GM18520 (cell line): ENCODE data around the gene CRYGC.
"Not testable (repeated sequence)": the region's sequence is repeated elsewhere in the genome, so short reads cannot be mapped to it uniquely, and the experiment has no call there.

Experiments used
- ATAC-seq: cut with Tn5 transposase; IDR thresholded peaks from one replicate; pipeline ENCODE4 v1.9.1; 2021; ENCODE audit not compliant: unreplicated experiment

Gene CRYGC

GRCh38 chr2:208138334-208138733 lies 8.7 kb upstream of the CRYGC start:
- ATAC-seq = not testable (repeated sequence)

DNA sequence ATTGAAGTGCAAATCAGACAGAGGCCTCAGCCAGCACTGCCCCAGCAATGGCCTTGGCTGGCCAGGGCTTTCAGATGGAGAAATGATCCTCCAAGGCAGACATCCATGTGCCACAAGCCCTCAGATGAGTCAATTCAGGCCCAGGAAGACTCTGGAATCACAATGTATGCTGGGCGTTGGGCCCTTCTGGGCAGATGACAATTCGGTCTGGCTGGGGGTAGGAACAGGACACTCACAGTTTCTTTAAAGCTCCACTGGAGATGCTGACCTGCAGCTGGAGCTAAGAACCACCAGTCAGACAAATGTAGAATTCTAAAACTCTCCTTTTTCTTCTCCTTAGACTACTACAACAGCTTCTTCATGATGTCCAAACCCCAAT lies 7.1 kb upstream of the CRYGC start:
- ATAC-seq = no peak

DNA sequence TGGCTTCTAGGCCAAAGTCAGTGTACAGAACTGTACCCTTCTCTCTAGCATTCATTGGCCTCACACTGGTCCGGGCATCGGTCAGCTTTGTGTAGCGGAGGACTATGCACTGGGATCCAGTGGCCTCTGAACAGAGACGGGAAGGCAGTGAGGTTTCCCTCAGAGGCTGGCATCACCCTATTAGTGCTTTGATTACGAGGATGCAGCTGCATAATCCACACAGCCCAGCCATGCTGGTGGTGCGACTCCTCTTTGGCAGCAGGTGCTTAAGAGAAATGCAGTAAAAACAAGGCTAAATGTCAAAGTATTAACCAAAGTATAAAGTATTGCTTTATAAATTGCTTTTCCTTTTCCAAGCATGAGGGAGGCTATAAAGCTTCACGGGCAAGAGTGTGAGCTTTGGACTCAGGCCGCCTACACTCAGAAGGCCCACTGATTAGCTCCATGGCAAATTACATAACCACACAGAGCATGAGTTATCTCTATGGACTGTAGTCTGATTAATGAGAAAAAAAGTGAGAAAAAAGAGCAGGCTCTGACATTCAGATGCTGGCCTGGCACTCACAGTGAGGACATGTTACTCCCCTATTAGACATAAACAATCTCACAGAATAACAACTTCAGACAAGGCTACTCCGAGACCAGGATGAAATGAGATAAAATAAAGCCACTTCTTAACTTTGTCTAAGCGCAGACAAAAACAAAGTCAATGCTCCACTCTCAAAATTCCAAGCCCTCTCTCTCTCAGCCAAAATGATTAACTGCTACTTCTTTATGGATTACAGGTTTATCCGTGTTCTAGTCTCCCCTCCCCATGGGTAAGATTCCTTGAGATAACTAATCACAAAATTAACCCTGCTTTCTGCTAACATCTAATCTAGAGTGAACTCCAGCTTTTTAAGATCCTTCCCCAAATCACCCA lies 6.4 kb upstream of the CRYGC start:
- no peak for ATAC-seq

DNA sequence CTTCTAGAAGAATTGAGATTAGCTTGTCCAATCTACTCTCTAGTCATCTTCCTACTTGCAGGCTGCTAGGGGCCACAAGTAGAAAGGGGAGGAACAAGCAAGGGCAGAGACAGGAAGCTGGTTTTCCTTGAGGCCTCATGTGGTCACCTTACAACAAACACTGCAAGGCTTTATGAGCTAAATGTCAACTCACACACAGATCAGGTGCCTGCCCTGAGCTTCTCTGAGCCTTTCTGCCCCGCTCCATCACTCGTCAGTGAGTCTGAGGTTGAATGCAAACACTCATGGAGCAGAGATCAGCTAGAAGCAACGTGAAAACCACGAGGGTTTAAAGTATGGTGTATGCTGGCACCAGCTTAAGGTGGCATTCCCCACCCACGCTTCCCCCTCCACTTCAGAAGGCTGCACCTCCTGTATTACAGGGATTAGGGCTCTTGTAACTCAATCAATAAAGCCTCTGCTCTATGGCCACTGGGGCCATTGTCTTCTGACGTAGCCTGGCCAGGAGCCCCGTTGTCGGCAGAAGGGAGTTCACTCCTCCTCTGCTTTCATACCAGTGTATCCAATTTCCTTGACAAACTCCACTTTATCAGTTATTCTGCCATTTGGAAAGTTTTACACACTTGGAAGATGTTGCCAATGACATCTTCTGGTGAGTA lies 5.4 kb upstream of the CRYGC start:
- no peak for ATAC-seq

- ATAC-seq = no peak
Measured at GRCh38 chr2:208130712-208131110, 1.1 kb upstream of the CRYGC start.

GRCh38 chr2:208128136-208128535 lies 1.5 kb downstream of the CRYGC start:
- ATAC-seq = no peak

DNA sequence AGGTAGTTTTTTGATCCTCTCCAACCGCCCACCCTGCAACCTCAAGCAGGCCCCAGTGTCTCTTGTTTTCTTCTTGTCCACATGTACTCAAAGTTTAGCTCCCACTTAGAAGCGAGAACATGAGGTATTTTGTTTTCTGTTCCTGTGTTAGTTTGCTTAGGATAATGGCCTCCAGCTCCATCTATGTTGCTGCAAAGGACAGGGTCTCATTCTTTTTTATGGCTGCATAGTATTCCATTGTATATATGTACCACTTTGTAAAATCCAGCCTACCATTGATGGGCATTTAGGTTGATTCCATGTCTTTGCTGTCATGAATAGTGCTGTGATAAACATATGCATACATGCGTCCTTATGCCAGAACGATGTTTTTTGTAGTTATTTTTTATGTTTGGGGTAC lies 2.5 kb downstream of the CRYGC start:
- no peak for ATAC-seq

- no peak for ATAC-seq
Measured at GRCh38 chr2:208125251-208125650, 4.4 kb downstream of the CRYGC start.

- not testable (repeated sequence) for ATAC-seq
Measured at GRCh38 chr2:208124013-208124715, 5.5 kb downstream of the CRYGC start, which contains the start of gene CRYGD. Gene CRYGD (minus strand): TSS chr2:208124524. CDS start chr2:208124473, 51 bp downstream.

DNA sequence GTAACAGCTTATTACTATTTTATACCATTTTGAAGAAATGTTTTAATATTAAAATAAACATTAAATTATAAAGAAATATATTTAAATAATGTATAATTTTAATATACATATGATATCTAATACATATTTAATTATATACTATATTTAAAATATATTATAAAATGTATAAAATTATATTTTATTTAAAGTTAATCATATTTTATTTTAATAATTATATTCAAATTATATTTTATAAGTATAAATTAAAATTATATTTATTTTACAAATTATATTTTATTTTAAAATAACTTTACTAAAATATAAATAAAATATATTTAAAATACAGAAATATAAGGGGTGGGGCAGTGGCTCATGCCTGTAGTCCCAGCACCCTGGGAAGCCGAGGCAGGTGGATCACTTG lies 7.4 kb downstream of the CRYGC start:
- ATAC-seq = no peak

DNA sequence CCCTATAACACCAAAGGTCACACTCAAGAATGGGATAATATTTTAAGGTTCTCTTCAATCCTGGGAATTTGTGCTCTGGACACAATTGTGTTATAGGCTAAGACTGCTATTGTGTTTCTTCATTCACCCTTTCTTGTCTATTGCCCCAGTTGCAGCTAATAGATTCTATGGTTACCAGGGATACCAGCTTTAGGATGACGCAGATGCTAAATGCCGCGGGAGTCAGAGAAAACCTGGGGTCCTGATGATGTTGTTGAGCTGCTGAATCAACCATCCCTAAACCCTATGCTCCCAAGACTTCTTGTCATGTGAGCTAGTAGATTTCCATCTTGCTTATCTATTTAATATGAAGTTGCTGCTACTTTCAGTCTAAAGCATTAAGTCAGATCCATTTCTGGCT lies 10.7 kb downstream of the CRYGC start:
- ATAC-seq = no peak

- not testable (repeated sequence) for ATAC-seq
Measured at GRCh38 chr2:208117390-208117789, 12.2 kb downstream of the CRYGC start.

DNA sequence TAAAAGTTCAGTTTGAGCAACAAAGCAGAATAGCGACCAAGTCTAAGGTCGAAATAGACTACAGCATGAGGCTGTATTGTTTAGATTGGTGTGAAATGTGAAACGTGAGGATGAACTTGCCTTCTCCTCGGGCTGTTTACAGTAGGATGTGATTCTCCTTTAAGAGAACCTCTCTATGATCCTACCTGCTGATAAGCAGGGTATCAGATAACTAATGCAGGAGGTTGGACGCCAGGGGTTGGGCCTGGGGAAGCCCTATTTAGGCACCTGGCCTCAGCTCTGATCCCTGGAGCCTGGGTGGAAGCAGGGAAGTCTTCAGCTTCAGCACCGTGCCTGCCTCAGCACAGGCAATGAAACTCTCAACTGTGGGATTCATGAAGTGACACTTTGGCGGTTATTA lies 16.7 kb downstream of the CRYGC start:
- no peak for ATAC-seq

DNA sequence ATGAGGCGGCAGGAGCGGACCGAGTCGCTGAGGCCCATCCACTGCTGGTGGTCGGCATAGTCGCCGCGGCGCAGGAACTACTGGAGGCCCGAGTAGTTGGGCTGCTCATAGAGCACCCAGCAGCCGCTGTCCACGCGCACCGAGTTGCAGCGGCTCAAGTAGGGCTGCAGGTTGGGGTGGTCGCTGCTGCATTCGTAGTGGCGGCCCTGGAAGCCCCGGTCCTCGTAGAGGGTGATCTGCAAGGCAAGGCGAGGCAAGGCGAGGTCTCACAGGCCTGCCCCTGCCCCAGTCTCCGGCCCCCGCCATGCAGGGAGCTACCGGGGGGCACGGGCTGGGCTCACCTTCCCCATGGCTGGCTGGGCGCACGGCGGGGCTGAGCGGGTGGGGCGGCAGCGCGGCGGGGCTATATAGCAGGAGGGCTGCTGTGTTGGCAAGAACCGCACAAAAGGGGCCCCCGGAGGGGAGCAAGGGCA lies 17.3 kb downstream of the CRYGC start:
- ATAC-seq = not testable (repeated sequence)

- no peak for ATAC-seq
Measured at GRCh38 chr2:208103616-208104015, 26.0 kb downstream of the CRYGC start.

DNA sequence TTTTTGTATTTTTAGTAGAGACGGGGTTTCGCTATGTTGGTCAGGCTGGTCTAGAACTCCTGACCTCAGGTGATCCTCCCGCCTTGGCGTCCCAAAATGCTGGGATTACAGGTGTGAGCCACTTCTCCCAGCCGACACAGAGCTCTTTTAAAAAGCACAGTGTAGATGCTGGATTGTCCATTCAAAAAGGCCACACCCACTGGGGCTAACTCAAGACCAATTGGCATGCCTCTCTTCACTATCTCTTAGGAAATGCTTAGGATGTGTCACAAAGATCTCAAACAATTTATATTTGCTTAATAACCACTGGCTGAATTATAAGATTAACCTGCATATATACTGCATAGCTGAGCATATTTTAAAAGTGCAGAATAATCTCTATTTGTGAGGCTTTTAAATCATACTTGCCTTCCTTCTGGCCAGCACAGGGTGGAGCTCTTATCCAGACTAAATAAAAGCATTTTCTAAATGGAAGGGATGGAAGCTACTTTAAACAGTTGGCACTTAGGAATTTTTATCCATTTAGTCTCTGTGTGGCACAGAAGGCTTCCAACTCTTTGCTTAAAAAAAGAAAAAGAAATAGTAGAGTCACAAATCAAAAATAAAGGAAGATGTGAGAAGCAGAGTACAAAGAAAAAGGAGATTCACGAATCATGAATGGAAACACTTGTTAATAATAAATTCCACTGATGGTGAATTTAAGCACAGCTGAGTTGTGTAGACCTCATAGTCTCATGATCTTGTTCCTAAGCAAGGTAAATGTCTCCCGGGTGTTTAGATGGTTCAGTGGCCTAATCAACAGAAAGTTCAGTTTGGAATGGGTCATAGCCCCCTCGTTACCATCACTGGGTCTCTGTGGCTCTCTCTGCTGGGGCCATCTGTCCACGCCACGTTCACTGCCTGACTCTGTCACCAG lies 27.7 kb downstream of the CRYGC start:
- no peak for ATAC-seq

DNA sequence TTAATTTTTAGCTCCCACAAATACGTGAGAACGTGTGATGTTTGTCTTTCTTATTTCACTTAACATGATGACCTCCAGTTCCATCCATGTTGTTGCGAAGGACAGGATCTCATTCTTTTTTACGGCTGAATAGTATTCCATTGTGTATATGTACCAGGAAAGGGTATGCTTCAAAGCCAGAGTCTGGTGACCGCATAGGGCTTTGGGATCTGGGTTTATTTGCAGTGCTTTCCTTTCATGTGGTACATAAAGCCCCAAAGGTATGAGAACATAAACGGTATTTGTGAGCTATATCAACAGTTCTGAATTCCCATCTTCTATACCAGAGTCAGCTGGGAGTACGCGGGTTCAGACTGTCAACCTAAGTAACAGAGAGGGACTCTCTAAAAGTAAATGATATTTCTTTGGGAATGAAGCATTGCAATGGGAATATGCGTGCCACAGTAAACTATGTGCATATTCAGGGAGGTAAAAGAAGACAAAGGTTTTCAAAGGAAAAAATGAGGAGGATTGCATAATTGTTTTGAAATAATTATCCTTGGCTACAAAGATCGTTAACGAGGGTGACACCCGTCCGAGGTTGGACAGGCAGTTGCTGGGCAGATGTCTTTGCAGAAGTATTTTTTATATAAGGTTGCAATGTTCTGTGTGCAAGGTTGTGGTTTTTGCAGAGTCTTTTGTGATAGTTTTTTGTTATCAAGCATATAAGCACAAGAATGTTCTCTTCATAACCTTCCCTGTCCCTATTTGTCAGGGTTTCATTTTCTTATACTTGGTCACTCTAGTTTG lies 29.8 kb downstream of the CRYGC start:
- ATAC-seq = no peak

DNA sequence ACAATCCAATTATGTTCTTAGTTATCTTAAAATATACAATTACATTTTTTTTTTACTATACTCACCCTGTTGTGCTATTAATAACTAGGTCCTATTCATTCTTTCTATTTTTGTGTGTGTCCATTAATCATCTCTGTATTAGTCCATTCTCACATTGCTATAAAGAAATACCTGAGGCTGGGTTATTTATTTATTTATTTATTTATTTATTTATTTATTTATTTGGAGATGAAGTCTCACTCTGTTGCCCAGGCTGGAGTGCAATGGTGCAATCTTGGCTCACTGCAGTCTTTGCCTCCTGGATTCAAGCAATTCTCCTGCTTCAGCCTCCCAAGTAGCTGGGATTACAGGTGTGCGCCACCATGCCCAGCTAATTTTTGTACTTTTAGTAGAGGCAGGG lies 30.9 kb downstream of the CRYGC start:
- ATAC-seq = not testable (repeated sequence)

DNA sequence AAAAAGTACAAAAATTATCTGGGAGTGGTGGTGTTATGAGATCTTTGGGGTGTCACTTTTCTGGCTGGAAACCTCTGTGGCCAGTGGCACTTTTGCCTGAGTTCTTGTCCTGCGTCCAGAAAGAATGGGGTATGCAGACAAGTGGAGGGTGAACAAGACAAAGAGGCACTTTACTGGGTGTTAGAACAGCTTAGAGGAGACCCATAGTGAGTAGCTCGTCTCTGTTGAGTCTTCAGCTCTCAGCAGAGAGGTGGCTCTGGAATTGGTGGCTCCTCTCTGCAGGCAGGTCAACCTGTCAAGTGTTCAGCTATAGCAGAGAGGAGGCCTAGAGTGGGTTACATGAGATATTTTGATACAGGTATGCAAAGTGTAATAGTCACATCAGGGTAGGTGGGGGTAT lies 31.4 kb downstream of the CRYGC start:
- ATAC-seq = no peak

GRCh38 chr2:208097801-208098200 lies 31.8 kb downstream of the CRYGC start:
- no peak for ATAC-seq
